GM12891 (cell line): Measurements from ENCODE around the gene STK11.

ENCODE experiments used
- POLR2A ChIP-seq: IDR thresholded peaks from 2 replicates; pipeline ENCODE4 v1.6.1; 2011; ENCODE audit warnings: low read depth, low read length, control low read depth
- POLR2AphosphoS5 ChIP-seq: IDR thresholded peaks from 2 replicates; pipeline ENCODE4 v1.6.1; 2011; ENCODE audit warnings: low read depth, low read length, control low read depth
- POU2F2 ChIP-seq: IDR thresholded peaks from 2 replicates; pipeline ENCODE4 v1.6.1; 2011; ENCODE audit warnings: low read depth, mild to moderate bottlenecking, control low read depth, low read length, moderate library complexity
- SPI1 ChIP-seq: IDR thresholded peaks from 2 replicates; pipeline ENCODE4 v1.6.1; 2011; ENCODE audit warnings: low read depth, low read length, control low read depth
- TAF1 ChIP-seq: IDR thresholded peaks from 2 replicates; pipeline ENCODE4 v1.6.1; 2011; ENCODE audit warnings: low read depth, low read length, control low read depth

DNA sequence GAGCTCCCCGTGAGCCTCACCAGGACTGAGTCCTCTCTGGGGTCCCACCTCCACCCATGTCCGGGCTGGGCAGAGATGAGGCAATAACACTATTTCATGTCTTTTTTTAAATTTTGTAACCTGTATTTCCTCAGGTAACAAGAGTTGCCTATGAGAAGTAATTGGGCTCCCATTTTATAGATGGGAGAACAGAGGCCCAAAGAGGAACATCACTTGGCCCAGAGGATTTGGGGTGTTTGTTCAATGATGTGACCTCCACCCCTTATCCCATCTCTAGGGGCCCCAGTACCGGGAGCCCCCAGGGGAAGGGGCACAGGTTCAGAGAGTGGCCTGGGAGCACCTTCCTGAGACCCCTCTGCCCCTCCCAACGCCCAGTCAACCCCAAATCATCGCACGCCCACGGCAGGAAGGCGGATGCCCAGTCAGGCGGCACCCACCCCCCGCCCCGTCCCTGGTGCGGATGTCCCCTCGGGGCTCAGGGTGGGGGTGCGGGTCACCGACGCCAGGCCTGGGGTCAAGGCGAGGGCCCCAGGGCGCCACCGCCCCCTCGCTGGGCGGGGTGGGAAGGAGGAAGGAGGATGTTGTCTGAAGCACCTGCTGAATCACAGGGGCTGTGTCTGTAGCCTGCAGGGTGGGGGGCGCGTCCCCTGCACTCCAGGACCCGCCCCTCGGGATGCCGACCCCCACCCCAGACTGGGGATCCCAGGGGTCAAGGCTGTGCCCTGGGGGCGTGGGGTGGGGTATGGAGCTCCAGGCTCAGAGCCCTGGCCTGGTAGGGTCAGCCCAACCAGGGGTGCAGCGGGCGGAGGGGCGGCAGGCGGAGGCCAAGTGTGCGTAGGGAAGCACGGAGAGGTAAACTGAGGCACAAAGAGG is 54.5 kb downstream of the STK11 start:
- TF ChIP-seq POLR2A: no peak
- 0 out of 2 replicates have a peak, but pooled peaks have one; percentile 21 for TF ChIP-seq POLR2AphosphoS5
- TF ChIP-seq POU2F2: no peak
- TF ChIP-seq TAF1: no peak
- no peak for TF ChIP-seq SPI1
